GM19238 (cell line): ENCODE results near the gene KIF9.
"Not testable (repeated sequence)": the region's sequence is repeated elsewhere in the genome, so short reads cannot be mapped to it uniquely, and the experiment has no call there.

ENCODE experiments used
- DNase-seq: peaks from one replicate; pipeline ENCODE4 v3.0.0; 2011; ENCODE audit warnings: low spot score; ENCODE audit not compliant: insufficient read length

Gene KIF9

GRCh38 chr3:47282424-47283192, at the start of gene KIF9, which contains the start of gene KLHL18:
Gene KIF9, minus strand, starts transcription at chr3:47282799. Its CDS starts 5,425 bp downstream, at chr3:47277374.
Gene KLHL18, plus strand, starts transcription at chr3:47282944. Its CDS starts 22 bp downstream, at chr3:47282966.
- peak; percentile 93 for DNase-seq

GRCh38 chr3:47324278-47324865, 41.8 kb upstream of the KIF9 start:
- DNase-seq, result peak; percentile 52

GRCh38 chr3:47323431-47324277, 41.1 kb upstream of the KIF9 start:
- no peak for DNase-seq

GRCh38 chr3:47319956-47320355, 37.4 kb upstream of the KIF9 start:
- DNase-seq, result no peak

GRCh38 chr3:47318916-47319315, 36.3 kb upstream of the KIF9 start:
- DNase-seq, result no peak

- DNase-seq, result not testable (repeated sequence)
These were observed 33.6 kb upstream of the KIF9 start for GRCh38 chr3:47316151-47316550.

GRCh38 chr3:47315069-47315647, 32.6 kb upstream of the KIF9 start:
- DNase-seq, result no peak

GRCh38 chr3:47314056-47314764, 31.6 kb upstream of the KIF9 start:
- no peak for DNase-seq

- DNase-seq, result no peak
These were observed 30.9 kb upstream of the KIF9 start for GRCh38 chr3:47313341-47314055.

- no peak for DNase-seq
These were observed 27.8 kb upstream of the KIF9 start for GRCh38 chr3:47310391-47310790.

- not testable (repeated sequence) for DNase-seq
These were observed 26.6 kb upstream of the KIF9 start for GRCh38 chr3:47309231-47309630.

GRCh38 chr3:47306022-47306421, 23.4 kb upstream of the KIF9 start:
- DNase-seq, result no peak

GRCh38 chr3:47301456-47301855, 18.9 kb upstream of the KIF9 start:
- no peak for DNase-seq

GRCh38 chr3:47299381-47300318, 17.1 kb upstream of the KIF9 start:
- DNase-seq, result no peak

GRCh38 chr3:47298439-47298838, 15.8 kb upstream of the KIF9 start:
- DNase-seq, result no peak

- no peak for DNase-seq
These were observed 14.1 kb upstream of the KIF9 start for GRCh38 chr3:47296562-47297302.

GRCh38 chr3:47295976-47296375, 13.4 kb upstream of the KIF9 start:
- DNase-seq, result no peak

- DNase-seq, result no peak
These were observed 12.7 kb upstream of the KIF9 start for GRCh38 chr3:47295322-47295721.

GRCh38 chr3:47294392-47294791, 11.8 kb upstream of the KIF9 start:
- no peak for DNase-seq
